GM15510 (cell line): ENCODE measurements around the gene TTC28.

Source experiments
- POLR2A ChIP-seq: IDR thresholded peaks from 3 replicates; pipeline ENCODE4 v1.6.1; 2011; ENCODE audit warnings: borderline replicate concordance; ENCODE audit not compliant: insufficient read length; ENCODE audit errors: extremely low read depth

TTC28 gene

DNA sequence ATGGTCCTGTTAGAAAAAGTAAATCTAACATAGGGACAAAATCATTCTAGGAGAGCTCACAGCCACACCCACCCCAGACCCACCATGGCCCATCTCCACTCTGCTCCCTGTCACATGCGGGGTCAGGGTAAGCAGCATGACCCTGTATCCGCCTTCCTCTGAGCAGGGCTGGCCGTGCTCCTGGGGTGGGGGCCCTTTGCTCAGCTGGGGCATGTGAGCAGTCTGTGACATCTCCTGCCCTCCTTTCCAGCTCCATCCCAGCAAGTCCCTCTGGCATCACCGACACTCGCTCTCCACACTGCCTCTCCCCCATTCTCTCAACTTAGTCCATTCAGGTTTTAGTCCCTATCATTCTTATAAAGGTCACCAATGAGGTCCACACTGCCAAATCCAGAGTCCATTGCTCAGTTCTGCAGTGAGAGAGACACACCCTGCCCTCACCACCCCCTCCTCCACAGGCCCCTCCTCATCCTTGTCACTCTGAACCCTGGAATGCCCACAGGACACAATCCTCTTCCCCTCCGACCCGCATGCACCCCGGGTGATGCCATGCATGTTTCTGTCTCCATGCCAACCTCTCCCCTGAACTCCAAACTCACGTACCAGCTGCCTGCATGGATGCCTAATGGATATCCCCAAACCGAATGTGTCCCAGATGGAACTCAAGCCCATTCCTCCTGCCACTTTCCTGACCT lies 695.5 kb downstream of the TTC28 start:
- no peak for TF ChIP-seq POLR2A

DNA sequence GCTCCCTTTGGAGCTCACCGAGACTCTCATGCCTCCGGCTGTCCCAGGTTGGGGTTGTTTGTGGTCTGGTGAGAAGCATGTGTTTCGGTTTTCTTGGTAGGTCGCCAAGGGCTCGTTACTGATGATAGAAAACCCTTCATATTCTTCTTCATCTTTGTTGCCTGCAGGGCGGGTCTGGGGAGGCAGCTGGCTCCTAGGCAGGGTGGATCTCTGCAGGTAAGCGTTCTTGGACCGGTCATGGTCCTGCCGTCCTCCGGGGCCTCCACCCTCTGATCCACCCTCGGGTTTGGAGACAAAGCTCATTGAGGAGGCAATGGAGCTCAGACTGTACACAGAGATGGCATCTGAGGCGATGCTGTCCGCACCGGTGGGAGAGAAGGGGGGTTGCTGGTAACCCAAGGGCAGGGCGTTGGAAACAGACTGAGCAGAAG lies 696.3 kb downstream of the TTC28 start:
- no peak for TF ChIP-seq POLR2A

DNA sequence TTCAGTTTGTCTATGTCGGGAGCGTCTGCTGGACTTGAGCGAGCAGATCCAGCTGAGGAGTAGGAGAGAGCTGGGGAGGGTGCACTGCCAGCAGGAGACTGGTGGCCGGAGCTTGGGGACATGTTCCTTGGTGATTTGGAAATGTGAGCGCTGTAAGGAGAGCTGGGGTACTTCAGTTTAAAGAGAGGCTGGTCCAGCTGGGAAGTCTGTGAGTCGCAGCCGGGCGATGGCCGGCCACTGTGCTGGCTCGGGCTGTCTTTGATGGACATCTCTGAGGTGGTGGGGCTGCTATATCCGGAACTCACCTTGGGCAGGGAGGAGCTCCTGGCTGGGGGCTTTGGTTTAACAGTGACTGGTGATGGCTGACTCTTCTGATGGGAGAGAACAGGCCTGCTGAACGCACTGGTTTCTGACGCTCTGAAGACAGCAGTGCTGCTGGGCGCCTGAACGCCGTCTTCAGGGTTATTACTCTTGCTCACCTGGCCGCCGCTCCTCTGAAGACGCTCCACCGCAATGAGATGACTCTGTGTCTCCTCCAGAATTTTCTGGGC lies 696.9 kb downstream of the TTC28 start:
- TF ChIP-seq POLR2A = no peak

DNA sequence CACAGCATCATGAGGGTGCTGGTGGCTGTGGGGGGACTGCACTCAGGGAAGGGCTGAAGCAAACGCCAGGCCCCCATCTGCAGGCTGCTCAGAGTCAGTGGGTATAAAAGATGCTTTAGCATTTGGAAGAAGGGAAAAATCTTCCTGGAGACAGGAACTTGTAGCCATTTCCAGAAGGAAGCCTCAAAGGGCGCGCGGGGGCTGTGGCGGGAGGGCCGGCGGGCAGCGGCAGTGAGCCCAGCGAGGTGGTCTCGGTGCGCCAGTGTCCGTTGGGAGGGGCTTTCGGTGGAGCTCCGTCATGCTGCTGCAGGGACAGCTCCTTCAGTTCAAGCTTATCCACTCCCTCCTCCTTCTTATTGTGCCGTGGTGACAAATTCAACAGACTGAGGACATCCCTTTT lies 697.5 kb downstream of the TTC28 start:
- TF ChIP-seq POLR2A = no peak

- no peak for TF ChIP-seq POLR2A
Observed at GRCh38 chr22:27980424-27981148, 699.1 kb downstream of the TTC28 start.

- TF ChIP-seq POLR2A = no peak
Observed at GRCh38 chr22:27978802-27979201, 700.8 kb downstream of the TTC28 start.

GRCh38 chr22:27978317-27978716 lies 701.3 kb downstream of the TTC28 start:
- TF ChIP-seq POLR2A = no peak

GRCh38 chr22:27976586-27976985 lies 703.1 kb downstream of the TTC28 start:
- no peak for TF ChIP-seq POLR2A

DNA sequence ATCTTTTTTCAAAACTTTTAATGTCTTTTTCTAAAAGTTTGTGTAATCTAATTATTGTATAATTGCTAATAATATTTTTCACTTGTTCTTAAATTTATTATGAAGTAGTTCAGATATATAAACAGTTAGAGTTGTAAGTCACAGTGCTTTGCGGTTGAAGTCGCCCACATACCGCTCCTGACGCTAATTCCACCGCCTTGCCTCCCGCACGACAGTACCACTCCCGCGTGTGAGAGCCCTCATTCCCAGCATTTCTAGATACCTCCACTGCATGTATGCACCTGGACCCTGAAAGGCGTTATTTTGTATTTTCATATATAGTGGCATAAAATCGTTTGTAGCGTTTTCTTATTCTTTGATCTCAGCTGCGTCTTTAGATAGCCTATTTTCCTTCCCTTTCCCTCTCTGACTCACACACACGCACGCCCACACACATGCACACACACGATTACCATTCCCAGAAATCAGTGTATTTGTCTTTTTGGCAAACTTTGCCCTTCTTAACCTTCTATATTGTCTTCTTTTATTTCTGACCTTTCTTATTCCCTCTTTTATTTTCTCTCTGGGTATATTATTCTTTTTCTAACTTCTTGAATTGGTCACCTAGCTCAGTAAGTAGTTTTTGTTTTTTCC lies 704.1 kb downstream of the TTC28 start:
- TF ChIP-seq POLR2A = no peak

DNA sequence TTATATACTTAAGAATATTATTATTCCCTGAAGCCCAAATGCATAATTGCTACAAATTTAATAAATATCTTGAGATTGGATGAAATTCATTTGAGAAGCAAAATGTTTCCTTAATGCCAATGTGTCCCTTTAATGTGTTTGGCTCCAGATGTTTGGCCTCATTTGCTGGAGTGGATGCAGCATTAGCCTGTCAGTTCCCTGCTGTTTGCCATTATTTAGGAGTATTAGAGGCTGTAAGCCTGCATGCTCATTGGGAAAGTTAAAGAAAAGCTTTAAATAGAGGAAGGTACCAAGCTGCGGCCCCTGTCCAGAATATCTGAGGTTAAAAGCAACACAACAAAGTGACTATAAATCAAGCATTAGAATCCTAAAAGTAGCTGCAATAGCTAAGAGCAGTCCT lies 705.8 kb downstream of the TTC28 start:
- TF ChIP-seq POLR2A = no peak

GRCh38 chr22:27972732-27973698 lies 706.6 kb downstream of the TTC28 start:
- no peak for TF ChIP-seq POLR2A

- no peak for TF ChIP-seq POLR2A
Observed at GRCh38 chr22:27971926-27972325, 707.7 kb downstream of the TTC28 start.

DNA sequence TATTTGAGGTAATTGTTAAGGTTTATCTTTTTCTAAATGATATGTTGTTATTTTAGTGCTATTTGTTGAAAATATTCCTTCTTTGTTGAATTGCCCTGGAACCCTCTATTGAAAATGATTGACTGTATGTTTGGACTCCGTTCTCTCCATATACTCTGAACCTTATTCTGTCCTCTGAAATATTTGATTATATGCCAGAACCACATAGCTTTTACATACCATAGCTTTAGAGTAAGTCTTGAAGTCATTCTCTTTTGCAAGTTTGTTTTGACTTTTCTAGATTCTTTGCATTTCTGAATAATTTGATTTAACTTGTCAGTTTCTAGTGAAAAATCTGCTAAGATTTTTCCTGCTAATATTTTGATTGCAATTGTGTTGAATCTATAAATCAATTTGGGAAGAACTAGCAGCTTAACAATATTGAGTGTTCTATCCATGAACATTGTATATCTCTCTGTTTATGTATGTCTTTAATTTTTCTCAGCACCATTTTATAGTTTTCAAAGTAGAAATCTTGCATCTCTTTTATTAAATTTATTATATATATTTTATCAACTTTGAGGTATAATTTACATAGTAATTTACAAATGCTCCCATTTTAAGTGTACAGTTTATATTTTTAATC lies 708.9 kb downstream of the TTC28 start:
- no peak for TF ChIP-seq POLR2A
